Mucosa of rectum (tissue), 2 donors: ENCODE results near the gene CNOT10.

Source experiments
- H3K27ac ChIP-seq, 2 donors: one replicate each; pipeline ENCODE4 v1.7.0; 2013; ENCODE audit warnings: inconsistent platforms in 2 of 2, low read depth in 2 of 2, low read length in 2 of 2
- H3K27me3 ChIP-seq, 2 donors: one replicate each; pipeline ENCODE4 v1.7.0; 2013; ENCODE audit warnings: low read length in 2 of 2; ENCODE audit not compliant: control insufficient read depth in 2 of 2, insufficient read depth in 2 of 2
- H3K36me3 ChIP-seq, 2 donors: one replicate each; pipeline ENCODE4 v1.7.0; 2013; ENCODE audit warnings: low read length in 2 of 2; ENCODE audit not compliant: control insufficient read depth in 2 of 2, insufficient read depth in 2 of 2
- H3K4me1 ChIP-seq, 2 donors: one replicate each; pipeline ENCODE4 v1.7.0; 2013; ENCODE audit warnings: low read length in 2 of 2, mild to moderate bottlenecking in 1 of 2; ENCODE audit not compliant: control insufficient read depth in 2 of 2, insufficient read depth in 2 of 2
- H3K4me3 ChIP-seq, 2 donors: one replicate each; pipeline ENCODE4 v1.7.0; 2013; ENCODE audit warnings: low read length in 2 of 2
- H3K9ac ChIP-seq, 2 donors: one replicate each; pipeline ENCODE4 v1.7.0; 2013; ENCODE audit warnings: low read length in 2 of 2, low read depth in 1 of 2, mild to moderate bottlenecking in 1 of 2
- H3K9me3 ChIP-seq, 2 donors: one replicate each; pipeline ENCODE4 v1.7.0; 2013; ENCODE audit warnings: low read length in 2 of 2; ENCODE audit not compliant: control insufficient read depth in 2 of 2
- donor health status: healthy.
- donor health status: Normal muscosa, but diverticular disease.

The CNOT10 gene

GRCh38 chr3:32685543-32686185 lies 676 bp downstream of the CNOT10 start:
- H3K4me3 ChIP-seq = peak overlapping the region; percentile 94 to 95
- no peaks in the 10 kb centered on the region for H3K9me3 ChIP-seq
- H3K4me1 ChIP-seq = peaks cover 3 to 6% of the 10 kb centered on the region in 2 donors
- no peaks in the 10 kb centered on the region for H3K27me3 ChIP-seq
- H3K36me3 ChIP-seq = peaks cover 0 to 4% of the 10 kb centered on the region in 2 donors
- H3K9ac ChIP-seq = peak overlapping the region; percentile 71 to 79
- H3K27ac ChIP-seq = peak overlapping the region; percentile 82 to 84

DNA sequence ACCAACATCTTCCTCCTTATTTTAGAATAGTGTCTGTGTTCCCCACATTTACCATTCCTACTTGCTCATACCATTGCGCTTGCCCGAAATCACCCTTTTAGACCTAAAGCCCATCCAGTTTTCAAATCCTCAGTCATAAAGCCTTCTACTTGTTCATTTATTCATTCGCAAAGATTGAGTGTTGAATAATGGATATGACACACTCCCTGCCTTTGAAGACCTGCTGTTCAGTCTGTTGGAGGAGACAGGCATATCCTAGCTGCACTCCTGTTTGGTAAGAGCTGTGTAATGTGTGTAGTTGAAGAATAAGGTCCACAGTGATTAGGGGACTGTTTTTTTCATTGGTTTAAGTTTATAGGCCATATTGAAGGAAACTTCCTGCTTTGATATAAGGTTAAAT lies 1.7 kb downstream of the CNOT10 start:
- Histone ChIP-seq H3K27me3 (no peaks in the 10 kb centered on the region), H3K4me1 (peaks cover 3 to 6% of the 10 kb centered on the region in 2 donors), H3K9ac (no peak overlapping the region), H3K9me3 (no peaks in the 10 kb centered on the region), H3K4me3 (no peak overlapping the region), H3K36me3 (peaks cover 0 to 4% of the 10 kb centered on the region in 2 donors), H3K27ac (no peak overlapping the region)

- no peak overlapping the region for H3K9ac ChIP-seq
- H3K27ac ChIP-seq = no peak overlapping the region
- H3K4me3 ChIP-seq = no peak overlapping the region
- no peaks in the 10 kb centered on the region for H3K27me3 ChIP-seq
- no peaks in the 10 kb centered on the region for H3K4me1 ChIP-seq
- peaks cover 0 to 4% of the 10 kb centered on the region in 2 donors for H3K36me3 ChIP-seq
- no peaks in the 10 kb centered on the region for H3K9me3 ChIP-seq
These were observed 6.9 kb downstream of the CNOT10 start for GRCh38 chr3:32691847-32692246.

GRCh38 chr3:32696523-32696922 lies 11.5 kb downstream of the CNOT10 start:
- Histone ChIP-seq H3K9me3 (no peaks in the 10 kb centered on the region), H3K4me1 (no peaks in the 10 kb centered on the region), H3K36me3 (peaks cover 0 to 3% of the 10 kb centered on the region in 2 donors), H3K9ac (no peak overlapping the region), H3K27me3 (no peaks in the 10 kb centered on the region), H3K4me3 (no peak overlapping the region), H3K27ac (no peak overlapping the region)

DNA sequence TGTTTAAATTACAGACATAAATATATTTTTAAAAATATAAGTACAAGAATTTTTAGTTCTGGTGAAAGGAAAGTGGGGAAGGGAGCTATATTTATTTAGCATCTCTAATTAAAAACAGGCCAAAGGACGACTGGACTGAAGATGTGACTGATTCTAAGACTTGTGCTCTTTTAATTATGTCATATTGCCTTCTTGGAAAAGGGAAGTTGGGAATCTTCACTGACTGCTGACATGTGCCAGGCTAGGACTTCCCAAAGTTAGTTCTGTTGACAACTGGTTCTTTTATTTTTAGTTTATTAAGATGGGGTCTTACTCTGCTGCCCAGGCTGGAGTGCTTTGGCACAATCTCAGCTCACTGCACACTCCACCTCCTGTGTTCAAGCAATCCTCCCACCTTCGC lies 13.5 kb downstream of the CNOT10 start:
- H3K27me3 ChIP-seq = no peaks in the 10 kb centered on the region
- no peaks in the 10 kb centered on the region for H3K9me3 ChIP-seq
- peaks cover 0 to 3% of the 10 kb centered on the region in 2 donors for H3K36me3 ChIP-seq
- no peaks in the 10 kb centered on the region for H3K4me1 ChIP-seq
- H3K4me3 ChIP-seq = no peak overlapping the region
- no peak overlapping the region for H3K27ac ChIP-seq
- no peak overlapping the region for H3K9ac ChIP-seq

- Histone ChIP-seq H3K27me3 (no peaks in the 10 kb centered on the region), H3K36me3 (peaks cover 0 to 3% of the 10 kb centered on the region in 2 donors), H3K4me3 (no peak overlapping the region), H3K9ac (no peak overlapping the region), H3K9me3 (no peaks in the 10 kb centered on the region), H3K27ac (no peak overlapping the region), H3K4me1 (no peaks in the 10 kb centered on the region)
These were observed 14.4 kb downstream of the CNOT10 start for GRCh38 chr3:32699429-32699828.

- no peak overlapping the region for H3K27ac ChIP-seq
- H3K36me3 ChIP-seq = peaks cover 0 to 3% of the 10 kb centered on the region in 2 donors
- no peak overlapping the region for H3K4me3 ChIP-seq
- H3K9ac ChIP-seq = no peak overlapping the region
- H3K4me1 ChIP-seq = no peaks in the 10 kb centered on the region
- H3K27me3 ChIP-seq = no peaks in the 10 kb centered on the region
- no peaks in the 10 kb centered on the region for H3K9me3 ChIP-seq
These were observed 15.3 kb downstream of the CNOT10 start for GRCh38 chr3:32700244-32700643.

DNA sequence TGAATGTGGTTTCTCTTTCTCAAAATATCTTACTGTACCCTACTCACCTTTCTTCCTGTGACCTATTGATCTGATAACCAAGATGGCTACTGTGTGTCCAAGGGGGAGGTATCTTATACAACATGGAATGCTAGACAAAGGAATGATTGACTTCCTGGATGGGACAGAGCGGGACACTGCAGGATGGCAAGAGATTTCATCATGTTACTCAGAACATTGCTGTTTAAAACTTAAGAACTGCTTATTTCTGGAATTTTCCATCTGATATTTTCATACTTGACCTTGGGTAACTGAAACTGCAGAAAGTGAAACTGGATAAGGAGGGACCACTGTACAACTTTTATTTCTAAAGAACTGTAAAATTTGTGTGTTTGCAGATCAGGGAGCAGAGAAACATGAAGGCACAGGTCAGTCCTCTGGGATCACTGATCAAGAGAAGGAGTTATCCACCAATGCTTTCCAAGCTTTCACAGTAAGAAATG lies 18.5 kb downstream of the CNOT10 start:
- Histone ChIP-seq H3K27ac (no peak overlapping the region), H3K4me3 (no peak overlapping the region), H3K4me1 (no peaks in the 10 kb centered on the region), H3K9me3 (no peaks in the 10 kb centered on the region), H3K36me3 (peaks cover 0 to 3% of the 10 kb centered on the region in 2 donors), H3K27me3 (no peaks in the 10 kb centered on the region), H3K9ac (no peak overlapping the region)

- Histone ChIP-seq H3K36me3 (peaks cover 8% of the 10 kb centered on the region in 2 donors), H3K9me3 (no peaks in the 10 kb centered on the region), H3K4me3 (no peak overlapping the region), H3K27ac (no peak overlapping the region), H3K4me1 (no peaks in the 10 kb centered on the region), H3K27me3 (no peaks in the 10 kb centered on the region), H3K9ac (no peak overlapping the region)
These were observed 20.2 kb downstream of the CNOT10 start for GRCh38 chr3:32705232-32705631.

GRCh38 chr3:32706348-32707025 lies 21.5 kb downstream of the CNOT10 start:
- Histone ChIP-seq H3K27ac (peak overlapping the region in 1 of 2 donors; percentile 26), H3K36me3 (peaks cover 17 to 19% of the 10 kb centered on the region in 2 donors), H3K9ac (no peak overlapping the region), H3K4me1 (no peaks in the 10 kb centered on the region), H3K4me3 (no peak overlapping the region), H3K27me3 (no peaks in the 10 kb centered on the region), H3K9me3 (no peaks in the 10 kb centered on the region)
